HG02798 (cell line): ENCODE measurements around the gene GRAMD4.

Experiments
- ATAC-seq: cut with Tn5 transposase; IDR thresholded peaks from one replicate; pipeline ENCODE4 v1.9.1; 2021; ENCODE audit warnings: mild to moderate bottlenecking; ENCODE audit not compliant: unreplicated experiment, poor library complexity

GRAMD4 gene

GRCh38 chr22:46619830-46620501 lies at the start of gene GRAMD4:
TSS of gene GRAMD4 (plus strand) at chr22:46620386. CDS start at chr22:46626800, 6,414 bp downstream.
- no peak for ATAC-seq

- ATAC-seq = no peak
These were observed 48.4 kb upstream of the GRAMD4 start for GRCh38 chr22:46571642-46572250.

- no peak for ATAC-seq
These were observed 47.0 kb upstream of the GRAMD4 start for GRCh38 chr22:46572911-46573780.

GRCh38 chr22:46573781-46574437 lies 46.3 kb upstream of the GRAMD4 start:
- ATAC-seq = no peak

GRCh38 chr22:46574438-46574992 lies 45.7 kb upstream of the GRAMD4 start:
- ATAC-seq = no peak

- ATAC-seq = no peak
These were observed 44.9 kb upstream of the GRAMD4 start for GRCh38 chr22:46574993-46575910.

- ATAC-seq = no peak
These were observed 44.2 kb upstream of the GRAMD4 start for GRCh38 chr22:46575911-46576555.

- peak; percentile 69 for ATAC-seq
These were observed 43.4 kb upstream of the GRAMD4 start for GRCh38 chr22:46576556-46577367.

GRCh38 chr22:46577368-46578249 lies 42.6 kb upstream of the GRAMD4 start:
- ATAC-seq = peak; percentile 7

- ATAC-seq = no peak
These were observed 41.8 kb upstream of the GRAMD4 start for GRCh38 chr22:46578251-46578823.

GRCh38 chr22:46578824-46579561 lies 41.2 kb upstream of the GRAMD4 start:
- no peak for ATAC-seq

- ATAC-seq = no peak
These were observed 40.3 kb upstream of the GRAMD4 start for GRCh38 chr22:46579751-46580449.

- no peak for ATAC-seq
These were observed 39.1 kb upstream of the GRAMD4 start for GRCh38 chr22:46580940-46581537.

- no peak for ATAC-seq
These were observed 38.5 kb upstream of the GRAMD4 start for GRCh38 chr22:46581538-46582244.
